Camera-type eye (tissue), 1 donor: ENCODE data around the gene IL21. TPM values are rescaled to one million over a fixed set of nuclear protein-coding genes. Genes with fewer than 3 reads are reported as not detected.

Source experiments
- total RNA-seq: library from RNA; depleted of rRNA; stranded (reverse); fragments of >200 nt; gene quantifications from one replicate; pipeline ENCODE4 v1.2.3, GENCODE V29; 2014

IL21 gene
- not detected for total RNA-seq

DNA sequence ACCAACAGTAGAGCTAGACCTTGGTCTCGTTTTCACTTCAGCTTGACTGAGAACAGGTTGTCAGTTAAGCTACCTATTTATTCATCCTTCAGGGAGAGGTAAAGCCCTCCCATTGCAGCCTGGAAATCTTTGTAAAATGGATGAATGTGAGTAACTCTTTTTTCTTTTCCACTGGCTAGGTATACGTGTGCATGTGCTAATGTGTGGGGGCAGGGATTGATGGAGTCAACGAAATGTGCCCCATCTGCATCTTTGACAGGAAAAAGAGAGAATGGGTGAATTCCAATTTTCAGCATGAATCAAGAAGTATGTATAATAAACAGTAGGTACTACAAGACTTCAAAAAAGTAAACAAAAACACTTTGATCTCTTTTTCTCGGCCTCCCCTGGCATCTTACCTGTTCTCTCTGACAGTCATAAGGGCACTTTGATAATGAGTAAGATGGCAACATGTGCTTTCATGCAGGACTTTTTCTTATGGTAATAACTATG lies at the start of gene IL21:
Gene IL21, minus strand, starts transcription at position 51 of the 492 bp plus-strand sequence. CDS start 55 bp downstream, outside the sequence.

Other genes with a start within 250 kb of the IL21 start
- not detected for gene ADAD1, start 242.1 kb downstream of the IL21 start, total RNA-seq
- not detected for gene IL2, start 164.3 kb downstream of the IL21 start, total RNA-seq
- gene BBS12, start 111.6 kb upstream of the IL21 start, total RNA-seq: 13.9 TPM
- 26.3 TPM for gene FGF2, start 205.8 kb upstream of the IL21 start, total RNA-seq